ENCODE results near the gene LRRC18. TPM values are rescaled to one million over a fixed set of nuclear protein-coding genes. Genes with fewer than 3 reads are reported as not detected.

The LRRC18 gene
- total and polyA plus RNA-seq, 10 of the 15 experiments (the other 5 are each of a cell fraction or from before 2014, with no cell fraction given): 0.16 to 0.47 (median 0.24) TPM; not detected in 6

DNA sequence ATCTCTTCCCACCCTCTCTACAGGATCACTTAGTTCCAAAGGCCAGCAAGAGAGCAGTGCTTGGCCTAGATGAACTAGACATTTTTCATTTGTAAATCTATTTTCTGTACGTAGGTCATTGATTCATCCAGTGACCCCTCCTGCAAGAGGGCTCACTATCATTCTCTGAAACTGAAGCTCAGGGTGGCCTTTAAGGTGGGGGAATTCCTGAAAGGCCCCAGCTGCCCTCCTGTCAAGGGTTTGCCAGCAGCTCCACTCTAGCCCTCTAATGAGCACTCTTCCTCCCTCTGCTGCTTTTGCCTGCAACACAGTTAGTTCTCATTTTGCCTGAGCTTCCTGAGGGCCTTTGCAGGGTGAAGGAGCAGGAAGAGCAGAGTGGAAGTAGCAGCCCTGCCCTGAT, 41.2 kb downstream of the LRRC18 start (continued):
- TF ChIP-seq, protein P1, sequence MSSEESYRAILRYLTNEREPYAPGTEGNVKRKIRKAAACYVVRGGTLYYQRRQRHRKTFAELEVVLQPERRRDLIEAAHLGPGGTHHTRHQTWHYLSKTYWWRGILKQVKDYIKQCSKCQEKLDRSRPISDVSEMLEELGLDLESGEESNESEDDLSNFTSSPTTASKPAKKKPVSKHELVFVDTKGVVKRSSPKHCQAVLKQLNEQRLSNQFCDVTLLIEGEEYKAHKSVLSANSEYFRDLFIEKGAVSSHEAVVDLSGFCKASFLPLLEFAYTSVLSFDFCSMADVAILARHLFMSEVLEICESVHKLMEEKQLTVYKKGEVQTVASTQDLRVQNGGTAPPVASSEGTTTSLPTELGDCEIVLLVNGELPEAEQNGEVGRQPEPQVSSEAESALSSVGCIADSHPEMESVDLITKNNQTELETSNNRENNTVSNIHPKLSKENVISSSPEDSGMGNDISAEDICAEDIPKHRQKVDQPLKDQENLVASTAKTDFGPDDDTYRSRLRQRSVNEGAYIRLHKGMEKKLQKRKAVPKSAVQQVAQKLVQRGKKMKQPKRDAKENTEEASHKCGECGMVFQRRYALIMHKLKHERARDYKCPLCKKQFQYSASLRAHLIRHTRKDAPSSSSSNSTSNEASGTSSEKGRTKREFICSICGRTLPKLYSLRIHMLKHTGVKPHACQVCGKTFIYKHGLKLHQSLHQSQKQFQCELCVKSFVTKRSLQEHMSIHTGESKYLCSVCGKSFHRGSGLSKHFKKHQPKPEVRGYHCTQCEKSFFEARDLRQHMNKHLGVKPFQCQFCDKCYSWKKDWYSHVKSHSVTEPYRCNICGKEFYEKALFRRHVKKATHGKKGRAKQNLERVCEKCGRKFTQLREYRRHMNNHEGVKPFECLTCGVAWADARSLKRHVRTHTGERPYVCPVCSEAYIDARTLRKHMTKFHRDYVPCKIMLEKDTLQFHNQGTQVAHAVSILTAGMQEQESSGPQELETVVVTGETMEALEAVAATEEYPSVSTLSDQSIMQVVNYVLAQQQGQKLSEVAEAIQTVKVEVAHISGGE (CRISPR knock-in tag; IDR thresholded peaks at IDR 0.05): no peak
- no peak for TF ChIP-seq TARDBP (IDR thresholded peaks at IDR 0.05; ENCODE audit: borderline replicate concordance)
- TF ChIP-seq YY1 (IDR thresholded peaks at IDR 0.05; ENCODE audit: low read depth, low read length): no peak
- no peak for TF ChIP-seq ESRRA (IDR thresholded peaks at IDR 0.05; ENCODE audit: low read length)
- no peak for TF ChIP-seq ZNF217 (IDR thresholded peaks at IDR 0.05)
- TF ChIP-seq, protein P2, sequence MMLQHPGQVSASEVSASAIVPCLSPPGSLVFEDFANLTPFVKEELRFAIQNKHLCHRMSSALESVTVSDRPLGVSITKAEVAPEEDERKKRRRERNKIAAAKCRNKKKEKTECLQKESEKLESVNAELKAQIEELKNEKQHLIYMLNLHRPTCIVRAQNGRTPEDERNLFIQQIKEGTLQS (IDR thresholded peaks at IDR 0.05; ENCODE audit: borderline replicate concordance, extremely low read depth, low read depth, low read length): no peak
- no peak for TF ChIP-seq SPI1 (IDR thresholded peaks at IDR 0.05; ENCODE audit: borderline replicate concordance, insufficient read depth, low read depth, low read length)
- TF ChIP-seq, protein P3, sequence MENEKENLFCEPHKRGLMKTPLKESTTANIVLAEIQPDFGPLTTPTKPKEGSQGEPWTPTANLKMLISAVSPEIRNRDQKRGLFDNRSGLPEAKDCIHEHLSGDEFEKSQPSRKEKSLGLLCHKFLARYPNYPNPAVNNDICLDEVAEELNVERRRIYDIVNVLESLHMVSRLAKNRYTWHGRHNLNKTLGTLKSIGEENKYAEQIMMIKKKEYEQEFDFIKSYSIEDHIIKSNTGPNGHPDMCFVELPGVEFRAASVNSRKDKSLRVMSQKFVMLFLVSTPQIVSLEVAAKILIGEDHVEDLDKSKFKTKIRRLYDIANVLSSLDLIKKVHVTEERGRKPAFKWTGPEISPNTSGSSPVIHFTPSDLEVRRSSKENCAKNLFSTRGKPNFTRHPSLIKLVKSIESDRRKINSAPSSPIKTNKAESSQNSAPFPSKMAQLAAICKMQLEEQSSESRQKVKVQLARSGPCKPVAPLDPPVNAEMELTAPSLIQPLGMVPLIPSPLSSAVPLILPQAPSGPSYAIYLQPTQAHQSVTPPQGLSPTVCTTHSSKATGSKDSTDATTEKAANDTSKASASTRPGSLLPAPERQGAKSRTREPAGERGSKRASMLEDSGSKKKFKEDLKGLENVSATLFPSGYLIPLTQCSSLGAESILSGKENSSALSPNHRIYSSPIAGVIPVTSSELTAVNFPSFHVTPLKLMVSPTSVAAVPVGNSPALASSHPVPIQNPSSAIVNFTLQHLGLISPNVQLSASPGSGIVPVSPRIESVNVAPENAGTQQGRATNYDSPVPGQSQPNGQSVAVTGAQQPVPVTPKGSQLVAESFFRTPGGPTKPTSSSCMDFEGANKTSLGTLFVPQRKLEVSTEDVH (IDR thresholded peaks at IDR 0.05; ENCODE audit: low read depth, partially characterized antibody): no peak
- TF ChIP-seq, protein P4, sequence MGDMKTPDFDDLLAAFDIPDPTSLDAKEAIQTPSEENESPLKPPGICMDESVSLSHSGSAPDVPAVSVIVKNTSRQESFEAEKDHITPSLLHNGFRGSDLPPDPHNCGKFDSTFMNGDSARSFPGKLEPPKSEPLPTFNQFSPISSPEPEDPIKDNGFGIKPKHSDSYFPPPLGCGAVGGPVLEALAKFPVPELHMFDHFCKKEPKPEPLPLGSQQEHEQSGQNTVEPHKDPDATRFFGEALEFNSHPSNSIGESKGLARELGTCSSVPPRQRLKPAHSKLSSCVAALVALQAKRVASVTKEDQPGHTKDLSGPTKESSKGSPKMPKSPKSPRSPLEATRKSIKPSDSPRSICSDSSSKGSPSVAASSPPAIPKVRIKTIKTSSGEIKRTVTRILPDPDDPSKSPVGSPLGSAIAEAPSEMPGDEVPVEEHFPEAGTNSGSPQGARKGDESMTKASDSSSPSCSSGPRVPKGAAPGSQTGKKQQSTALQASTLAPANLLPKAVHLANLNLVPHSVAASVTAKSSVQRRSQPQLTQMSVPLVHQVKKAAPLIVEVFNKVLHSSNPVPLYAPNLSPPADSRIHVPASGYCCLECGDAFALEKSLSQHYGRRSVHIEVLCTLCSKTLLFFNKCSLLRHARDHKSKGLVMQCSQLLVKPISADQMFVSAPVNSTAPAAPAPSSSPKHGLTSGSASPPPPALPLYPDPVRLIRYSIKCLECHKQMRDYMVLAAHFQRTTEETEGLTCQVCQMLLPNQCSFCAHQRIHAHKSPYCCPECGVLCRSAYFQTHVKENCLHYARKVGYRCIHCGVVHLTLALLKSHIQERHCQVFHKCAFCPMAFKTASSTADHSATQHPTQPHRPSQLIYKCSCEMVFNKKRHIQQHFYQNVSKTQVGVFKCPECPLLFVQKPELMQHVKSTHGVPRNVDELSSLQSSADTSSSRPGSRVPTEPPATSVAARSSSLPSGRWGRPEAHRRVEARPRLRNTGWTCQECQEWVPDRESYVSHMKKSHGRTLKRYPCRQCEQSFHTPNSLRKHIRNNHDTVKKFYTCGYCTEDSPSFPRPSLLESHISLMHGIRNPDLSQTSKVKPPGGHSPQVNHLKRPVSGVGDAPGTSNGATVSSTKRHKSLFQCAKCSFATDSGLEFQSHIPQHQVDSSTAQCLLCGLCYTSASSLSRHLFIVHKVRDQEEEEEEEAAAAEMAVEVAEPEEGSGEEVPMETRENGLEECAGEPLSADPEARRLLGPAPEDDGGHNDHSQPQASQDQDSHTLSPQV (IDR thresholded peaks at IDR 0.05): no peak
